A549 (cell line): Measurements from ENCODE around the gene TRIOBP.

Source experiments
- RAD21 ChIP-seq, 2 experiments: fragments of >200 bp in 1 of 2; sonication (Bioruptor Twin) in 1 of 2; formaldehyde crosslinking in 1 of 2; IDR thresholded peaks in 1 of 2; conservative IDR thresholded peaks in 1 of 2; 2 replicates in 1 of 2; 3 replicates in 1 of 2; pipeline ENCODE4 v1.6.1; 2012 to 2018; ENCODE audit warnings: inconsistent platforms in 1 of 2
- TF ChIP-seq, protein P1 (sequence below): fragments of >200 bp; sonication (Bioruptor Twin); formaldehyde crosslinking; IDR thresholded peaks from 3 replicates; pipeline ENCODE4 v1.5.1; 2016

DNA sequence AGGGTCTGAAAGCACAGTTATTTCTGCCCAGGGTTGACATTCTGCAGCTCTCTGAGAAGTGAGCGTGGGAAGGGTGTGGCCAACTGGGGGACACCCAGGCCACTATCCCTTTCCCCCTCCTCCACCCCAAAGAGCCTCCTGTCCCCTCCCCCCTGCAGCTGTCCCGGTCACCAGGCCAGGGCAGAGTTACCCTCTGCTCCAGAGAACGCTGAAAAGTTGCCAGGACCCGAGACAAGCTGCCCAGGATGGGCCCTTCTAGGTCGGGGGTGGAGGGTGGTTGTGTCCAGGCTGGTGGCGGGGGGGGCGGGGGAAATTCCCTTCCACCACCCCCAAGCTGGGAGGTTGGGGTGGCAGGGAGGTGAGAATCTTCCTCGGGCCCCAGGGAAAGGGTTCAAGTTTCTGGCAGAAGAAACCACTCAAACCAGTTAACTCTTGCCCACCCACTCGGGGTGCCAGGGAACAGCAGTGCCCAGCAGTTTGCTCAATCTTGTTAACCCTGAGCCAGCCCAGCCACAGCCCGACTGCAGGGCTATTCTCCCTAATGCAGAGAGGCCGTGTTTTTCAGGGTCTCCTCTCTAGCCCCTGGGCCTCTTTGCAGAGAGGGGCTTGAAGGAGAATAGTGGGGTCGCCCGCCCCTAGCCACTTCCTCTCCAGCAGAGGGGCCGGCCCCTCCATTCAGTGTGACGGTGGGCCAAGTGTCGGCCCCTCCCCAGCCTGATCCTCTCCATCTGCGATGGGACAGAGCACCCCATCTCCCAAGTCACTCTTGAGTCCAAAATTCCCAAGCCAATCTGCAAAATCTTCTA, 20.7 kb upstream of the TRIOBP start:
- TF ChIP-seq, protein P1, sequence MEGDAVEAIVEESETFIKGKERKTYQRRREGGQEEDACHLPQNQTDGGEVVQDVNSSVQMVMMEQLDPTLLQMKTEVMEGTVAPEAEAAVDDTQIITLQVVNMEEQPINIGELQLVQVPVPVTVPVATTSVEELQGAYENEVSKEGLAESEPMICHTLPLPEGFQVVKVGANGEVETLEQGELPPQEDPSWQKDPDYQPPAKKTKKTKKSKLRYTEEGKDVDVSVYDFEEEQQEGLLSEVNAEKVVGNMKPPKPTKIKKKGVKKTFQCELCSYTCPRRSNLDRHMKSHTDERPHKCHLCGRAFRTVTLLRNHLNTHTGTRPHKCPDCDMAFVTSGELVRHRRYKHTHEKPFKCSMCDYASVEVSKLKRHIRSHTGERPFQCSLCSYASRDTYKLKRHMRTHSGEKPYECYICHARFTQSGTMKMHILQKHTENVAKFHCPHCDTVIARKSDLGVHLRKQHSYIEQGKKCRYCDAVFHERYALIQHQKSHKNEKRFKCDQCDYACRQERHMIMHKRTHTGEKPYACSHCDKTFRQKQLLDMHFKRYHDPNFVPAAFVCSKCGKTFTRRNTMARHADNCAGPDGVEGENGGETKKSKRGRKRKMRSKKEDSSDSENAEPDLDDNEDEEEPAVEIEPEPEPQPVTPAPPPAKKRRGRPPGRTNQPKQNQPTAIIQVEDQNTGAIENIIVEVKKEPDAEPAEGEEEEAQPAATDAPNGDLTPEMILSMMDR: no peak
- no peak for TF ChIP-seq RAD21 (conservative IDR thresholded peaks at IDR 0.05 in 1 of 2, IDR thresholded peaks at IDR 0.05 in 1 of 2)
